ENCODE data around the gene RGS9.

RGS9 gene

DNA sequence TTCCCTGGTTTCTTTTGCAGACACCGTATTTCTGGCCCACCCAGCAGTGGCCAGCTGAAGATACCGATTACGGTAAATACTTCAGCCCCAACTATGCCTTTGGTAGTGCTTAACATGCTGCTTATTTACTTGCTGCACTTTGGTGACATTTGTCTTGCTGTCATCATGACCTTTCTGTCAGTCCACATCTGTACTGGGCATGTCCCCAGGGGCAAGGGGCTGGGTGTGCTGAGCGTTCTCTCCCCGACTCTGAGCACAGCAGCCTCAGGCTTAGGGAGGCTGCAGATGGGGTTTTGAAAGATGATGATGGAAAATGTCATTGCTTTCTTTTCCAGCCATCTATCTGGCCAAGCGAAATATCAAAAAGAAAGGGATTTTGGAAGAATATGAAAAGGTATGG is 23.3 kb downstream of the RGS9 start:
- Histone ChIP-seq H3K4me3 (replicated peaks; ENCODE audit: insufficient read depth, low read length) (no peak overlapping the region), H3K27me3 (ENCODE audit: insufficient read depth, poor library complexity, severe bottlenecking) (no peaks in the 10 kb centered on the region), H3K27ac (replicated peaks) (no peak overlapping the region)
- TF ChIP-seq REST (IDR thresholded peaks at IDR 0.05; ENCODE audit: insufficient replicate concordance, low read depth), result no peak
- no peak for DNase-seq (ENCODE audit: low read depth in 1 of 2, low spot score in 1 of 2)

DNA sequence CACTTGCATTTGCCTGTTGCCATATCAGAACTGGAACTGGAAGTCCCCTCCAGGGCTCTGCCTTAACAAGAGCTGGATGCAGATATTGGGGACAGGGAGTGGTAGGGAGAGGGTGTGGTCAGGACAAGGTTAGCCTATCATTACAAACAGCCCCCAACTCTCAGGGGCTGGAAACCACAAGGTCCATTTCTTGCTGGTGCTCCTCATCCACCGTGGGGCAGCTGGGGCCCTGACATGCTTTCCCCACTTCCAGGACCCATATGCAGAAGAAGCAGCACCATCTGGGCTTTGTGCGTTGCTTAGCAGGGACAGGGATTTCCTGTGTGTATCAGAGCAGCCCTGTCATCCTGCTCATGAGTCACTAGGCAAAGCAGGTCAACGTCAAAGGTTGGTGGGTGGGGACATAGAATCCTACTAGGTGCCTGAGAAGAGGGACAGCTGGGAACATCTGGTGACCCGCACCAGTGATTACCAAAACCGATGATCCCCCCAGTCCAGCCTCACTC is 26.9 kb downstream of the RGS9 start:
- Histone ChIP-seq H3K27ac (replicated peaks) (no peak overlapping the region), H3K4me3 (replicated peaks; ENCODE audit: insufficient read depth, low read length) (no peak overlapping the region), H3K27me3 (ENCODE audit: insufficient read depth, poor library complexity, severe bottlenecking) (no peaks in the 10 kb centered on the region)
- TF ChIP-seq REST (IDR thresholded peaks at IDR 0.05; ENCODE audit: insufficient replicate concordance, low read depth) (no peak), GABPA (IDR thresholded peaks at IDR 0.05; ENCODE audit: low read depth) (no peak), SPI1 (IDR thresholded peaks at IDR 0.05; ENCODE audit: borderline replicate concordance, low read depth) (no peak), CTCF (IDR thresholded peaks at IDR 0.05; ENCODE audit: insufficient read depth, low read length) (no peak), POLR2AphosphoS5 (IDR thresholded peaks at IDR 0.05; ENCODE audit: low read depth) (no peak)
- no peak for DNase-seq (ENCODE audit: low read depth in 1 of 2, low spot score in 1 of 2)

- no peak for TF ChIP-seq GABPA (IDR thresholded peaks at IDR 0.05; ENCODE audit: low read depth)
- no peak for TF ChIP-seq CTCF (IDR thresholded peaks at IDR 0.05; ENCODE audit: insufficient read depth, low read length)
- TF ChIP-seq SPI1 (IDR thresholded peaks at IDR 0.05; ENCODE audit: borderline replicate concordance, low read depth), result no peak
- no peak for TF ChIP-seq REST (IDR thresholded peaks at IDR 0.05; ENCODE audit: insufficient replicate concordance, low read depth)
- TF ChIP-seq POLR2AphosphoS5 (IDR thresholded peaks at IDR 0.05; ENCODE audit: low read depth), result no peak
- no peak overlapping the region for H3K4me3 ChIP-seq (replicated peaks; ENCODE audit: insufficient read depth, low read length)
- H3K27ac ChIP-seq (replicated peaks), result no peak overlapping the region
- no peaks in the 10 kb centered on the region for H3K27me3 ChIP-seq (ENCODE audit: insufficient read depth, poor library complexity, severe bottlenecking)
- DNase-seq (ENCODE audit: low read depth in 1 of 2, low spot score in 1 of 2), result no peak
Observed at GRCh38 chr17:65166787-65167186, 29.6 kb downstream of the RGS9 start.

DNA sequence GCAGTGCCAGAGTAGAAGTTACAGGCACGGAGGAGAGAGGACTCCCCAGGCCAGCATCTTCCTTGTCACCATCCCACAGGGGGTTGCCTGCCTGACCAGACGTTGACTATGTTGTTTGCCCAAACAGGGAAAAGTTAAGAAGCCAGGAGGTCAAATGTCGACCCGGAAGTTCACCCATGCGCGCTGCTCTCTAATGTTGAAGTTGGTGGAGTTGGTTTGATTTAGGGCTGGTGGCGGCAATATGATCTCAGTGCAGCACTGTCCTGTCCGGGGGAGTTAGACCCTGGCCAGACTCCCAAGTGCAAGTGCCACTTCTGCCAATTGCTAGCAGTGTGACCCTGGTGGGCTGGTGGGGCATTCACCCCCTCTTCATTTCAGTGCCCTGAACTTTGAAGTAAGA is 30.4 kb downstream of the RGS9 start:
- no peaks in the 10 kb centered on the region for H3K27me3 ChIP-seq (ENCODE audit: insufficient read depth, poor library complexity, severe bottlenecking)
- DNase-seq (ENCODE audit: low read depth in 1 of 2, low spot score in 1 of 2), result no peak
- no peak overlapping the region for H3K27ac ChIP-seq (replicated peaks)
- no peak overlapping the region for H3K4me3 ChIP-seq (replicated peaks; ENCODE audit: insufficient read depth, low read length)
- TF ChIP-seq CTCF (IDR thresholded peaks at IDR 0.05; ENCODE audit: insufficient read depth, low read length) (no peak), GABPA (IDR thresholded peaks at IDR 0.05; ENCODE audit: low read depth) (no peak), POLR2AphosphoS5 (IDR thresholded peaks at IDR 0.05; ENCODE audit: low read depth) (no peak)

All from HL-60 (cell line).